T1000 (cell line): ENCODE measurements around the gene DXO.
"Not testable (repeated sequence)": the region's sequence is repeated elsewhere in the genome, so short reads cannot be mapped to it uniquely, and the experiment has no call there.

Experiments used
- DNase-seq: peaks from one replicate; lab custom pipeline; 2025; ENCODE audit warnings: mixed read lengths; lab: John Stamatoyannopoulos, UW

DXO gene

DNA sequence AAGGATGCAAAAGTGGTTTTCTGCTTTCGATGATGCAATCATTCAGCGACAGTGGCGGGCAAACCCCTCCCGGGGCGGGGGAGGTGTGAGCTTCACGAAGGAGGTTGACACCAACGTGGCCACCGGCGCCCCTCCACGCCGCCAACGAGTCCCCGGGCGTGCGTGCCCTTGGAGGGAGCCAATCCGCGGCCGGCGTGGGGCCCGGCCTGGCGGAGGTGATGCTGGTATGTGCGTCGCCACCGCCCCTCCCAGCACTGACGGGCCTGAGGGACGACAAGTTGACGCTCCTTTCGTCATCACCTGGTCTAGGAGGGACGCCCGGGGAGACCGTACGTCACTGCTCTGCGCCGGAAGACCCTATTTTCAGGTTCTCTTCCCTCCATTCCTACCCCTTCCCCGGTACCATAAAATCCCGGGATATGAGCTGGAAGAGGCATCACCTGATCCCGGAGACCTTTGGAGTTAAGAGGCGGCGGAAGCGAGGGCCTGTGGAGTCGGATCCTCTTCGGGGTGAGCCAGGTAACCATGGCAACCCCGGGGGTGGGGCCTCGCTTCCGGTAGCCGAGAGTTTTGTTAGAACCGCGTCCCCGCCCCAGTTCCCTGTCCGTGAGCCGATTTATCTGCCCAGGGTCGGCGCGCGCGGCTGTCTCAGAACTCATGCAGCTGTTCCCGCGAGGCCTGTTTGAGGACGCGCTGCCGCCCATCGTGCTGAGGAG, at the start of gene DXO:
Gene DXO (minus strand): TSS at position 146 of the 716 bp plus-strand sequence. CDS start 463 bp downstream, outside the sequence.
- peak; percentile 99 for DNase-seq

DNA sequence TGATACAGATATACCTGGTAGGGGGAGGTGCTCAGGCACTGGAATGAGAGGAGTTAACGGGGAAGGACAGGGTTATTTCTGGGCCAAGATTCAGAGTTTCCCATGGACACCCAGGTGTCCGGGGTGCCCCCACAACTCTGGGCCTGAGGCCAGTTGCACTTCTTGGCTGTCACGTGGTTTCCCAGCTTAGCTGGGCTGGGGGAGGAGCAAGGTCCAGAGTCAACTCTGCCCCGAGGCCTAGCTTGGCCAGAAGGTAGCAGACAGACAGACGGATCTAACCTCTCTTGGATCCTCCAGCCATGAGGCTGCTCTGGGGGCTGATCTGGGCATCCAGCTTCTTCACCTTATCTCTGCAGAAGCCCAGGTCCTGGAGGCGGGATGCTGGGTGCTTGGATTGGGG, 42.6 kb upstream of the DXO start, which contains the start of gene C4B:
Gene C4B (plus strand): TSS at position 249 of the 400 bp plus-strand sequence. CDS start 51 bp downstream, at position 300.
- not testable (repeated sequence) for DNase-seq

DNA sequence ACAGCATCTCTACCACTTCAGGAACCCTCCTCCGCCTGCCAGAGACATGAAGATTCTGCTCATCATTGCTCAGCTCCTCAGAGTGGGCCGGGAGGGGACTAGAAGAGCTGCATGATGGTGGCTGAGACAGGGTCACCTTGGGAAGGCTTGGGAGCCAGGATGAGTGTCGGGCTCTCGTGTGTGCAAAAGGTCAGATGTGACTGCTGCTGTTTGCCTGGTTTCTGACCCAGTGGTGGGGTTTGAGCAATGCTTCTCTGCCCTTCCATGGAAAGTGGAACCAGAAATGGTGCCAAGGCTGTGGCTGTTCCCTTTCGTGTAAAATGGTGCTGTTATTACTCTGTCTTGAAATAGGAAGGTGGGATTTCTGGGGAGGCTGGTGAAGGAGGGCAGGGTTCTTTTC, 41.8 kb upstream of the DXO start:
- DNase-seq, result not testable (repeated sequence)

DNA sequence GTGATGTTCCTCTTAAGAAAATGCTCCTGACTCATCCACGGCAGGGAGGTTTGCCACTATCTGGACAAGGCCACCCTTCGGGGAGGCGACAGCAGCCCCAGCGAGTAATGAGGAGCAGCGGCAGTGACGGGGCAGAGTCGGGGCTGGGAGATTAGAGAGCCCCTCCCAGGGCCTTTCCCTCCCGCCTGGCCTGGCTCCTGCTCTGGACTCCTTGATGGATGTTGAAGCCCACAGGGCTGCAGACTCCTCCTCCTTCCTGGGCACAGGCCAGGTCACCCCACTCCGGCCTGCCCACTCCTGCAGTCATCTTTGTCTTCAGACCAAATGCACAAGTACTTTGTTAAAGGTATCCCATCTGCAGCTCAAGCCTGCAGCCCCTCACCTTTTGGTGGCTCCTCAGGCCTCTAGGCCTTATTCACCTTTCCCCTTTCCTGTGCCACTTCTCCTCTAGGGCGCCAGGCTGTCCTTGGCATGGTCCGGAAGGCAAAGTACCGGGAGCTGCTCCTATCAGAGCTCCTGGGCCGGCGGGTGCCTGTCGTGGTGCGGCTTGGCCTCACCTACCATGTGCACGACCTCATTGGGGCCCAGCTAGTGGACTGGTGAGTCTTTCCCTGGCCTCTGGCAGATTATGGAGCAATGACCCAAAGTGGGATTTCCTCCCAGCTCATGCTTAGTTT, 41.1 kb upstream of the DXO start:
- not testable (repeated sequence) for DNase-seq

GRCh38 chr6:32010856-32011530, 39.1 kb upstream of the DXO start:
- DNase-seq, result not testable (repeated sequence)

DNA sequence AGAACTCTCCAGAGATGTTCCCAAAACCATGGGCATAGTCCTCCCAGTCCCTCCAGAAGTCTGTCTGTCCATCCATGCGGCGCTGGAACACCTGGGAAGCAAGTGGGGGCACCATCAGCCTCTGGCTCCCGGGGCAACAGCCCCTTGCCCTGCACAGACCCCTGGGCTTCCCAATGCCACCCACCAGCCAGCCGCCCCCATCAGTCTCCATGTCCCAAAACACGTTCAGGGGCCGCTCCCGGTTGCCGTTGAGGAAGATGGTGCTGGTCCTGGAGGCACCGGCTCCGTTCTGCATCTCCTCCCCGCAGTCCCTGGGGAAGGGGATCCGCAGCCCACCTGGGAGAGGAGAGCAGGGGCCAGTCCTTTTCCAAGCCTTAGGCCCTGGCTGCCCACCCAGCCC, 37.6 kb upstream of the DXO start:
- DNase-seq, result not testable (repeated sequence)

- not testable (repeated sequence) for DNase-seq
These were observed 36.7 kb upstream of the DXO start for GRCh38 chr6:32008616-32009015.

GRCh38 chr6:32008037-32008436, 36.1 kb upstream of the DXO start:
- DNase-seq, result not testable (repeated sequence)

GRCh38 chr6:32007086-32007485, 35.1 kb upstream of the DXO start:
- DNase-seq, result not testable (repeated sequence)

DNA sequence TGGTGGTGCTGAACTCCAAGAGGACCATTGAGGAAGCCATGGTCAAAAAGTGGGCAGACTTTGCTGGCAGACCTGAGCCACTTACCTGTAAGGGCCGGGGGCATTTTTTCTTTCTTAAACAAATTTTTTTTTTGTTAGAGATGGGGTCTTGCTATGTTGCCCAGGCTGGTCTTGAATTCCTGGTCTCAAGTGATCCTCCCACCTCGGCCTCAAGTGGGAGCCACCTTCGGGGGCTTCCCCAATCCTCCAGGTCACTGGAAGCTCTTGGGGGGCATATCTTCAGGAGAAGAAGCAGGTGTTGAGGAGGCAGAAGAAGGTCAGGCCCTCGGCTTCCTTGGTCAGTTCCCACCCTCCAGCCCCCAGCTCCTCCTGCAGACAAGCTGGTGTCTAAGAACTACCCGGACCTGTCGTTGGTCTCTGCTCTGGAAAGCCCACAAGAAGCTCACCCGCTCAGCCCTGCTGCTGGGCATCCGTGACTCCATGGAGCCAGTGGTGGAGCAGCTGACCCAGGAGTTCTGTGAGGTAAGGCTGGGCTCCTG, 34.1 kb upstream of the DXO start:
- not testable (repeated sequence) for DNase-seq

DNA sequence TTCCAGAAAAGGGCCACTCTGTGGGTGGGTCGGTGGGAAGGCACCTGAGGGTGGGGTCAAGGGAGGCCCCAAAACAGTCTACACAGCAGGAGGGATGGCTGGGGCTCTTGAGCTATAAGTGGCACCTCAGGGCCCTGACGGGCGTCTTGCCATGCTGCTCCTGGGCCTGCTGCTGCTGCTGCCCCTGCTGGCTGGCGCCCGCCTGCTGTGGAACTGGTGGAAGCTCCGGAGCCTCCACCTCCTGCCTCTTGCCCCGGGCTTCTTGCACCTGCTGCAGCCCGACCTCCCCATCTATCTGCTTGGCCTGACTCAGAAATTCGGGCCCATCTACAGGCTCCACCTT, 33.6 kb upstream of the DXO start:
- DNase-seq, result not testable (repeated sequence)

DNA sequence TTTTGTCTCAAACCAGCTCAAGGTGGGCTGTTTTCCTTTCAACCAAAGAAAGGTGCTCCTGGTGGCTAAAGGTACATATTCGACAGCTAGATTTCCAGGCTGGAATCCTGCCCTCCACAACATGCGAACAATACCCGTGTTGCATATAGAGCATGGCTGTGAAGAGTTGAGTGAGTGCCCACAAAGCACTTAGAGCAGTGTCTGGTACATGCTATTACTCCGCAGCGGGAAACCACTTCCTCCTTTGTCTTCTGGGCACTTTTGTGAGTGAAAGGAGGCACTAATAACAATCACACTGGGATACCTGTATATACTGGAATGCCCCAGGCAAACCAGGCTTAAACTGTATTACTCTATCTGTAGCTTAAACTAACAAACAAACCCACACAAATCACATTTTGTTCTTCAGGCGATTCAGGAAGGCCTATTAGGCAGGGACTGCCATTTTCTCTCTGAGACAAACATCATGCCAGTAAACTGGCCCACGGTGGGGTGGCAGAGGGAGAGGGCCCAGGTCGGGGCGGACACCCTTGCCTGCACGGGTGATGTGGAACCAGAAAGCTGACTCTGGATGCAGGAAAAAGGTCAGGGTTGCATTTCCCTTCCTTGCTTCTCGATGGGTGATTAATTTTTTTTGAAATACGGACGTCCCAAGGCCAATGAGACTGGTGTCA, 33.1 kb upstream of the DXO start:
- DNase-seq, result not testable (repeated sequence)

DNA sequence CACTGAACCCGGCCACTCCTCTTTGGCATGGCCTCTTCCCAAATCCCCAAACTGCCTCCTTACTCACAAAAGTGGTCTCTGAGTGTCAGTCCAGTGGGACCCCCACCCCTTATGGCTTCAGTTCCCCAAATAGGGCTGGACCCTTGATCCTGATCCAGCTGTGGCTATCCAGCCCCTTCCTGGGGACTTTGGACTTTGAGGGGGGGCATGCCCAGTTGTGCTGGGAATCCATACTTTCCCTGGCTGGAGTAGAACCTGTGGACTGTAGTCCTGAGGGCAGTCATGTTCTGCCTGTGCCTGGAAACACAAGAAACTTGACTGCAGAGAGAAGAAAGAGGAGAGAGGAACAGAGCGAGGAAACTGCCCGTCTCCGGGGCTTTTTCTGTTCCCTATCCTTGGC, 32.5 kb upstream of the DXO start:
- not testable (repeated sequence) for DNase-seq

GRCh38 chr6:32003301-32003700, 31.4 kb upstream of the DXO start:
- DNase-seq, result not testable (repeated sequence)

DNA sequence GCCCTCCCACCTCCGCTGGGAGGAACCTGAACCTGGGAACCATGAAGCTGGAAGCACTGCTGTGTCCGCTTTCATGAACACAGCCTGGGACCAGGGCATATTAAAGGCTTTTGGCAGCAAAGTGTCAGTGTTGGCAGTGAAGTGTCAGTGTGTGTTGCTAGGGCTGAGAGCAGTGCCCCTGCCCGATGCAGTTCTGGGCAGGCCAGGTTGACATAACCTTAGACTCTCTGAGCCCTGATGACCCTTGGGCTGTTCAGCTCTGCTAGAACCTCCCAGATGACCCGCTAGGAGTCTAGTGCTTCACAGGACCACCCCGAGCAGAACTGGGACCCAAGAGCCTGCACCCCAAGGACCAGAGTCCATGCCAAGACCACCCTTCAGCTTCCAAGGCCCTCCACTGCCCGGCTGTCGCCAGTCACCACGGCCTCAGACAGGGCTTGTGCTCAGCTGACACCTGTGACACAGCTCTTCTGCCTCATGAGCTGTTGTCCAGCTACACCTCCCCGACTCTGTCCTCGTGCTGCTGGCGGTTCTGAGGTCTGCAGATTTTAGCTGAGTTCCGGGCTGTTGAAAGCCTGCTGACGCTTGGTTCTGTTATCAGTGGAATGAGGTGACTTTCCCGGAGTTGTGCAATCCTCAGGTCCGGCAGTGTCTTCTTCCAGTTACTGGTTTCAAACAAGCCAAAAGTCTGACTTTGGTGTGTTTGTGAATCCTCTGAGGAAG, 30.8 kb upstream of the DXO start:
- not testable (repeated sequence) for DNase-seq

- DNase-seq, result not testable (repeated sequence)
These were observed 24.4 kb upstream of the DXO start for GRCh38 chr6:31996385-31996784.

DNA sequence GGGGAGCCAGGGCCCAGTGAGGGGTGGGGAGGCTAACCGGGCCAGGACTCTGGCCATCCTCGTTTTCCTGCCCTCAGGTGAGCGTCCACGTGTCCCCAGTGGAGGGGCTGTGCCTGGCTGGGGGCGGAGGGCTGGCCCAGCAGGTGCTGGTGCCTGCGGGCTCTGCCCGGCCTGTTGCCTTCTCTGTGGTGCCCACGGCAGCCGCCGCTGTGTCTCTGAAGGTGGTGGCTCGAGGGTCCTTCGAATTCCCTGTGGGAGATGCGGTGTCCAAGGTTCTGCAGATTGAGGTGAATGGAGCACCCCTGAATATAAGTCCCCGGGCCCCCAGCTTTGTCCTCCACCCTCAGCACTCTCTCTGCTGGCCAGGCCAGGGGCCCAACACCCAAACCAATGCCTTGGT, 22.5 kb upstream of the DXO start:
- not testable (repeated sequence) for DNase-seq

DNA sequence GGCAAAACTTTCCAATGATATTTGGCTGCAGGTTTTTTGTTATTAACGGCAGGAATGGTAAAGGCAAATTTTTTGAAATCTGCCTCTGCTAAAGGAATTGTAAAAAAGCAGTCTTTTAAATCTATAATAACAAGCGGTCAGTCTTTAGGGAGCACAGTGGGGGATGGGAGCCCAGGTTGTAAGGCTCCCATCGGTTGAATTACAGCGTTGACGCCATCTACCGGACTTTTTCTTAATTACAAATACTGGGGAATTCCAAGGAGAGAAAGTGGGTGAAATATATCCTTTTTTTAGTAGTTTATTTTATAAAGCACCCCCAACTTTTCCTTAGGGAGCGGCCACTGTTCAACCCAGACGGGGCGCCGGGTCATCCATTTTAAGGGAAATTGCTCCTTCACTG, 17.4 kb upstream of the DXO start:
- not testable (repeated sequence) for DNase-seq

DNA sequence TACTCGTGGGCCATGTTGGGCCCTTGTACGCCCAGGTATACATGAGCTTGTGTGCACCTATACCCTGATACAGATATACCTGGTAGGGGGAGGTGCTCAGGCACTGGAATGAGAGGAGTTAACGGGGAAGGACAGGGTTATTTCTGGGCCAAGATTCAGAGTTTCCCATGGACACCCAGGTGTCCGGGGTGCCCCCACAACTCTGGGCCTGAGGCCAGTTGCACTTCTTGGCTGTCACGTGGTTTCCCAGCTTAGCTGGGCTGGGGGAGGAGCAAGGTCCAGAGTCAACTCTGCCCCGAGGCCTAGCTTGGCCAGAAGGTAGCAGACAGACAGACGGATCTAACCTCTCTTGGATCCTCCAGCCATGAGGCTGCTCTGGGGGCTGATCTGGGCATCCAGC, 9.8 kb upstream of the DXO start, which contains the start of gene C4A:
Gene C4A (plus strand): TSS at position 314 of the 400 bp plus-strand sequence. CDS start 51 bp downstream, at position 365.
- DNase-seq, result not testable (repeated sequence)

GRCh38 chr6:31980998-31981397, 9.1 kb upstream of the DXO start:
- DNase-seq, result not testable (repeated sequence)
